ENCODE results near the gene CFAP58. TPM values are rescaled to one million over a fixed set of nuclear protein-coding genes. Genes with fewer than 3 reads are reported as not detected.
A peak's percentile ranks its signal among the peaks of the same experiment; 100 is the strongest.

The CFAP58 gene
- total and polyA plus RNA-seq, 7 experiments from 2014 or later = 0.17 TPM; not detected in 6

GRCh38 chr10:104387130-104387888 is 33.7 kb downstream of the CFAP58 start:
- DNase-seq (peak in 3 of 9 donors; percentile 13 to 21 (median 18)), ATAC-seq (peak; percentile 29)
- Mint-ChIP-seq H3K27ac (no peak overlapping the region), H3K36me3 (no peaks in the 10 kb centered on the region), H3K27me3 (peaks cover 0 to 46% (median 17%) of the 10 kb centered on the region in 5 donors), H3K4me3 (peak overlapping the region in 5 of 10 donors; percentile 3 to 43 (median 11)), H3K4me1 (peaks cover 0 to 35% (median 18%) of the 10 kb centered on the region in 7 donors), H3K9me3 (peaks cover 0 to 4% (median 0%) of the 10 kb centered on the region in 11 donors)
- no peaks in the 10 kb centered on the region for H3K36me3 ChIP-seq (ENCODE audit: control insufficient read depth in 2 of 3, insufficient read depth in 3 of 3, low read length in 3 of 3)
- no peak overlapping the region for H3K4me3 ChIP-seq (ENCODE audit: low read length)
- CTCF ChIA-PET = no interaction called here
- POLR2A ChIA-PET = no interaction called here
- no peaks in the 10 kb centered on the region for H3K4me1 ChIP-seq (ENCODE audit: control insufficient read depth in 2 of 2, insufficient read depth in 2 of 2, low read length in 2 of 2)
- H3K9me3 ChIP-seq (ENCODE audit: control insufficient read depth in 2 of 3, low read length in 3 of 3) = no peaks in the 10 kb centered on the region
- intact Hi-C loops (cut with micrococcal nuclease) = no loop called here
- no peak overlapping the region for H3K27ac ChIP-seq (ENCODE audit: low read depth, low read length)
- no peaks in the 10 kb centered on the region for H3K27me3 ChIP-seq (ENCODE audit: control insufficient read depth in 2 of 2, insufficient read depth in 2 of 2, low read length in 2 of 2)

GRCh38 chr10:104388830-104389229 is 35.2 kb downstream of the CFAP58 start:
- intact Hi-C loops (cut with micrococcal nuclease) = no loop called here

DNA sequence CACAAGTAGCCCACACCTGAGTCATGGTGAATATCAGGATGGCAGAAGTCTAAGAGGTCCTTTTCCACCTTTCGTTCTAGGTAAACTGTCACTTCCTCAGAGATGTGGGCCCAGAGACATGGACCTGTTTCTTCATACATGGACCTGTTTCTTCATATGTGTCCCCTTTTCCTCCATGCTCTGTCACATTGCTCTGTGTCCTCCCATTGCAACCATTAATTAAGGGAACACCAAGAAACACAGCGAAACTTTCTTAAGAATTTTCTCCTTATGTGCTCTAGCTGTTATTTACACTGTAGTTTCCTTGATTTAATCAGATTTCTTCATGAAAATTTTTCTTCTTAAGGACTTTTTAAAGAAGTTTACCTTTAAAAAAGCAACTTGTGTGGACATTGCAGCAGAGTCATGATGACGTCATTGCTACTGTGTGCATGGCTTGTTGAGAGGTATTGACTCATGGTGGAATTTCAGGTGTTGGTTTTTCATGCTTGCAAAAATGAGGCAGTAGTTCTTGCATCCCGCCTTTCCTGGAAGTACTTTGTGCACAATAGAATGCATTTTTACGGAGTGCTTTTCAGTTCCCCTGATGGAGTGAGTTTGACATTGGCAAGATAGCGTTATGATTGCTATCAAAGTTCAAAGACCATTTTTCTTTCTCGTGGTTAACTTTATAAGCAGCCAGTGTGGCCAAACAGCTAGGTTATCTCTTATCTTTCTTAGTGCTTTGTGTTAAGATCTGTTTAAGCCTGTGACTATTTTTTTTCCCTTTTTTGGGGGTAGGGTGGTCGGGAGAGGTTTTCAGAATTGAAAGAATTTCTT is 37.7 kb downstream of the CFAP58 start:
- ChIA-PET POLR2A (no interaction called here), CTCF (no interaction called here)
- no peak for DNase-seq
- H3K4me1 ChIP-seq (ENCODE audit: control insufficient read depth in 2 of 2, insufficient read depth in 2 of 2, low read length in 2 of 2) = no peaks in the 10 kb centered on the region
- no peaks in the 10 kb centered on the region for H3K27me3 ChIP-seq (ENCODE audit: control insufficient read depth in 2 of 2, insufficient read depth in 2 of 2, low read length in 2 of 2)
- H3K36me3 ChIP-seq (ENCODE audit: control insufficient read depth in 2 of 3, insufficient read depth in 3 of 3, low read length in 3 of 3) = no peaks in the 10 kb centered on the region
- no peaks in the 10 kb centered on the region for H3K9me3 ChIP-seq (ENCODE audit: control insufficient read depth in 2 of 3, low read length in 3 of 3)
- Mint-ChIP-seq H3K9me3 (peaks cover 0 to 1% (median 0%) of the 10 kb centered on the region in 11 donors), H3K4me3 (no peak overlapping the region), H3K36me3 (no peaks in the 10 kb centered on the region), H3K27me3 (peaks cover 7 to 38% (median 14%) of the 10 kb centered on the region in 5 donors), H3K27ac (no peak overlapping the region), H3K4me1 (peaks cover 0 to 31% (median 14%) of the 10 kb centered on the region in 7 donors)
- ATAC-seq = no peak
- H3K27ac ChIP-seq (ENCODE audit: low read depth, low read length) = no peak overlapping the region
- intact Hi-C loops (cut with micrococcal nuclease) = no loop called here
- no peak overlapping the region for H3K4me3 ChIP-seq (ENCODE audit: low read length)

More at GRCh38 chr10:104388830-104389229, 35.2 kb downstream of the CFAP58 start:
- Mint-ChIP-seq H3K4me3 (no peak overlapping the region), H3K4me1 (peaks cover 0 to 35% (median 18%) of the 10 kb centered on the region in 7 donors), H3K27me3 (peaks cover 7 to 43% (median 20%) of the 10 kb centered on the region in 5 donors), H3K36me3 (no peaks in the 10 kb centered on the region), H3K9me3 (peaks cover 0 to 4% (median 0%) of the 10 kb centered on the region in 11 donors), H3K27ac (no peak overlapping the region)
- H3K9me3 ChIP-seq (ENCODE audit: control insufficient read depth in 2 of 3, low read length in 3 of 3) = no peaks in the 10 kb centered on the region
- POLR2A ChIA-PET = no interaction called here
- CTCF ChIA-PET = no interaction called here
- no peaks in the 10 kb centered on the region for H3K27me3 ChIP-seq (ENCODE audit: control insufficient read depth in 2 of 2, insufficient read depth in 2 of 2, low read length in 2 of 2)
- no peaks in the 10 kb centered on the region for H3K36me3 ChIP-seq (ENCODE audit: control insufficient read depth in 2 of 3, insufficient read depth in 3 of 3, low read length in 3 of 3)
- H3K4me1 ChIP-seq (ENCODE audit: control insufficient read depth in 2 of 2, insufficient read depth in 2 of 2, low read length in 2 of 2) = no peaks in the 10 kb centered on the region
- H3K27ac ChIP-seq (ENCODE audit: low read depth, low read length) = no peak overlapping the region
- DNase-seq (no peak), ATAC-seq (no peak)
- H3K4me3 ChIP-seq (ENCODE audit: low read length) = no peak overlapping the region

- Mint-ChIP-seq H3K4me3 (no peak overlapping the region), H3K4me1 (peaks cover 0 to 30% (median 14%) of the 10 kb centered on the region in 7 donors), H3K9me3 (no peaks in the 10 kb centered on the region), H3K27me3 (peaks cover 7 to 36% (median 14%) of the 10 kb centered on the region in 5 donors), H3K27ac (no peak overlapping the region), H3K36me3 (no peaks in the 10 kb centered on the region)
- Histone ChIP-seq H3K36me3 (ENCODE audit: control insufficient read depth in 2 of 3, insufficient read depth in 3 of 3, low read length in 3 of 3) (no peaks in the 10 kb centered on the region), H3K27ac (ENCODE audit: low read depth, low read length) (no peak overlapping the region), H3K27me3 (ENCODE audit: control insufficient read depth in 2 of 2, insufficient read depth in 2 of 2, low read length in 2 of 2) (no peaks in the 10 kb centered on the region), H3K9me3 (ENCODE audit: control insufficient read depth in 2 of 3, low read length in 3 of 3) (no peaks in the 10 kb centered on the region), H3K4me3 (ENCODE audit: low read length) (no peak overlapping the region), H3K4me1 (ENCODE audit: control insufficient read depth in 2 of 2, insufficient read depth in 2 of 2, low read length in 2 of 2) (no peaks in the 10 kb centered on the region)
- ATAC-seq (no peak), DNase-seq (no peak)
- CTCF ChIA-PET = no interaction called here
- intact Hi-C loops (cut with micrococcal nuclease) = no loop called here
- POLR2A ChIA-PET = no interaction called here
Observed at GRCh38 chr10:104391969-104392296, 38.3 kb downstream of the CFAP58 start.

DNA sequence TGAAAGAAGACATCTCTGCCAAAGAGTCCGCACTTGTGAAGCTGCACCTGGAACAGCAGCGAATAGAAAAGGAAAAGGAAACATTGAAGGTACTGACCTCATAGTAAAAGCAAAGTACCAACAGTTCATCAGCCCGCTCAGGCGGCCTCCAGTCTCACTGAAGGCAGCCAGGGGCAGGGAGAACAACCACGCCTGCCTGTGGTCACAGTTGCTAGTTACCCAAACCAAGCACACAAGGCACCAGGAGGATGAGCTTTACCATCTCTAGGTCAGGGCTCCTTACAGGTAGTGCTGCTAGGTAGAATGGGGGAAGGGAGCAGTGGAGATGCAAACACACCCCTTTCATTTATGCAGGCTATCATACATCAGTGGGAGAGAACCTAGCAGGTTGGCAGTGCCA is 39.8 kb downstream of the CFAP58 start:
- CTCF ChIA-PET = no interaction called here
- Mint-ChIP-seq H3K36me3 (no peaks in the 10 kb centered on the region), H3K27me3 (peaks cover 7 to 40% (median 19%) of the 10 kb centered on the region in 5 donors), H3K4me1 (peaks cover 0 to 15% (median 6%) of the 10 kb centered on the region in 7 donors), H3K9me3 (no peaks in the 10 kb centered on the region), H3K4me3 (no peak overlapping the region), H3K27ac (no peak overlapping the region)
- POLR2A ChIA-PET = no interaction called here
- Histone ChIP-seq H3K4me3 (ENCODE audit: low read length) (no peak overlapping the region), H3K27me3 (ENCODE audit: control insufficient read depth in 2 of 2, insufficient read depth in 2 of 2, low read length in 2 of 2) (no peaks in the 10 kb centered on the region), H3K9me3 (ENCODE audit: control insufficient read depth in 2 of 3, low read length in 3 of 3) (no peaks in the 10 kb centered on the region), H3K27ac (ENCODE audit: low read depth, low read length) (no peak overlapping the region), H3K4me1 (ENCODE audit: control insufficient read depth in 2 of 2, insufficient read depth in 2 of 2, low read length in 2 of 2) (no peaks in the 10 kb centered on the region), H3K36me3 (ENCODE audit: control insufficient read depth in 2 of 3, insufficient read depth in 3 of 3, low read length in 3 of 3) (no peaks in the 10 kb centered on the region)
- no peak for ATAC-seq
- DNase-seq = no peak
- intact Hi-C loops (cut with micrococcal nuclease) = no loop called here

DNA sequence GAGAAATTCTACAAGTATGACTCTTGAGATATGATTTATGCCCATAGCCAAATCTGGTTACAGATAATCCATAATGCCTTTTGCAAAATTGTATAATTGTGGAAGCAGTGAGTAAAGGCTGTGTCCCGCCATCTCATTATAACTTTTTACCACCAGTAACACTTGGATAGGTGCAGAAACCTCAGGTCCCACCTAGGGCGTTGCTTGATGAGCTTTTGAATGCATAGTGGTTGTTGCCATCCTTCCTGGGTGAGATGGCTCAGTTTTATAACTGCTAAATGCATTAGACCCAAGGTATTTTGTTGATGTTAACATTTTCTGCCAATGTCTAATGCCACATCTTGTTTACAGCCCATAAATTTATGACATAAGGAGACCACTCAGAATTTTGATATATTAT is 42.9 kb downstream of the CFAP58 start:
- Mint-ChIP-seq H3K4me1 (peaks cover 0 to 4% (median 2%) of the 10 kb centered on the region in 7 donors), H3K27me3 (peaks cover 18 to 52% (median 30%) of the 10 kb centered on the region in 5 donors), H3K9me3 (no peaks in the 10 kb centered on the region), H3K36me3 (no peaks in the 10 kb centered on the region), H3K27ac (no peak overlapping the region), H3K4me3 (no peak overlapping the region)
- Histone ChIP-seq H3K4me3 (ENCODE audit: low read length) (no peak overlapping the region), H3K9me3 (ENCODE audit: control insufficient read depth in 2 of 3, low read length in 3 of 3) (no peaks in the 10 kb centered on the region), H3K27me3 (ENCODE audit: control insufficient read depth in 2 of 2, insufficient read depth in 2 of 2, low read length in 2 of 2) (no peaks in the 10 kb centered on the region), H3K27ac (ENCODE audit: low read depth, low read length) (no peak overlapping the region), H3K4me1 (ENCODE audit: control insufficient read depth in 2 of 2, insufficient read depth in 2 of 2, low read length in 2 of 2) (no peaks in the 10 kb centered on the region), H3K36me3 (ENCODE audit: control insufficient read depth in 2 of 3, insufficient read depth in 3 of 3, low read length in 3 of 3) (no peaks in the 10 kb centered on the region)
- intact Hi-C loops (cut with micrococcal nuclease) = no loop called here
- no peak for DNase-seq
- ChIA-PET CTCF (no interaction called here), POLR2A (no interaction called here)
- ATAC-seq = peak; percentile 45

Data from naive thymus-derived CD4-positive, alpha-beta T cell (primary cell).